GM12878 (cell line): Measurements from ENCODE around the gene CPNE4.

Experiments
- FOXM1 ChIP-seq: IDR thresholded peaks from 2 replicates; pipeline ENCODE4 v1.6.1; 2012; ENCODE audit warnings: low read depth, mild to moderate bottlenecking, inconsistent platforms, low read length, moderate library complexity
- RB1 ChIP-seq: fragments of 450-650 bp; formaldehyde crosslinking; IDR thresholded peaks from 2 replicates; pipeline ENCODE4 v1.6.1; 2017; ENCODE audit warnings: mild to moderate bottlenecking, borderline replicate concordance
- SMC3 ChIP-seq: IDR thresholded peaks from 2 replicates; pipeline ENCODE4 v1.6.1; 2011; ENCODE audit warnings: low read length, improper control_type of control experiment, borderline replicate concordance
- TF ChIP-seq, protein P1 (sequence below): fragments of 450-650 bp; IDR thresholded peaks from 2 replicates; pipeline ENCODE4 v1.6.1; 2016; ENCODE audit warnings: mild to moderate bottlenecking
- TF ChIP-seq, protein P2 (sequence below): IDR thresholded peaks from 2 replicates; pipeline ENCODE4 v1.6.1; 2011; ENCODE audit warnings: low read depth, low read length, improper control_type of control experiment, borderline replicate concordance
- TF ChIP-seq, protein P3 (sequence below), 3 experiments: IDR thresholded peaks in 2 of 3; conservative IDR thresholded peaks in 1 of 3; 2 replicates each; pipeline ENCODE4 v1.5.1; 2011; ENCODE audit warnings: low read depth in 3 of 3, low read length in 3 of 3, mild to moderate bottlenecking in 3 of 3, control low read depth in 2 of 3, moderate library complexity in 2 of 3, inconsistent platforms in 1 of 3, mixed read lengths in 1 of 3; ENCODE audit not compliant: control insufficient read depth in 2 of 3, insufficient read depth in 1 of 3; ENCODE audit errors: extremely low read depth in 1 of 3

DNA sequence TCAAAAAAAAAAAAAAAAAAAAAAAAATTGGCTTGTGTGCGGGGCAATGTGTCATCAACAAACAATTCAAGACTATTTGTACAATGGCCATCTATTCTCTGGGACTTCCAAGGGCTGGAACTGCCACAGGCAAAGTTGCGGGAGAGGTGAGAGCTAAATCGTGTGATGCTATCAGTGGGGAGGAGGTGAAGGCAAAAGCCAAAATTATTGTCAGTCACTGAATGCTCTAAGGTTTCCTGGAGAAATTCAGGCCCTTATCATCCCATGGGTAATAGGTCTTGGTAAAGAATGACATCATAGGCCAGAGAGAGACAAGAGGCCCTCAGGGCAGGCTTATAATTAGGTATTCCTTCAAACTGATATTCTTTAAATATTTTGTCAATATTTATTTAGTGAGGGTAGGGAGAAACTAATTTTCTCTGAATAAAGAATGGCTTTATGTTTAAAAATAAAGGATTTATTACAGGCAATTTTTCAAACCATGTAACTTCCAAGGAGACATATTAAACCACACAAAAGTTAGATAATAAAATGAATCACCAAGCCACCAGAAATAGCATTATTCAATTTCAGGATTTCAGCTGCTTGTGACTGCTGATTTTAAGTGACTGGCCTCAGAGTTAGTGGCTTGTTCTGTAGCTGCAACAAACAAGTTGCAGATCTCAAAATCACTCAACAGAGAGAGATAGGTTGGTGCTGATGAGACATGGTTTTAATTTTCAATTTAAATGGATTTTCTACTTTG is 305.7 kb downstream of the CPNE4 start:
- TF ChIP-seq, protein P1, sequence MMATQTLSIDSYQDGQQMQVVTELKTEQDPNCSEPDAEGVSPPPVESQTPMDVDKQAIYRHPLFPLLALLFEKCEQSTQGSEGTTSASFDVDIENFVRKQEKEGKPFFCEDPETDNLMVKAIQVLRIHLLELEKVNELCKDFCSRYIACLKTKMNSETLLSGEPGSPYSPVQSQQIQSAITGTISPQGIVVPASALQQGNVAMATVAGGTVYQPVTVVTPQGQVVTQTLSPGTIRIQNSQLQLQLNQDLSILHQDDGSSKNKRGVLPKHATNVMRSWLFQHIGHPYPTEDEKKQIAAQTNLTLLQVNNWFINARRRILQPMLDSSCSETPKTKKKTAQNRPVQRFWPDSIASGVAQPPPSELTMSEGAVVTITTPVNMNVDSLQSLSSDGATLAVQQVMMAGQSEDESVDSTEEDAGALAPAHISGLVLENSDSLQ, result no peak
- no peak for TF ChIP-seq SMC3
- TF ChIP-seq RB1, result no peak
- TF ChIP-seq, protein P2, sequence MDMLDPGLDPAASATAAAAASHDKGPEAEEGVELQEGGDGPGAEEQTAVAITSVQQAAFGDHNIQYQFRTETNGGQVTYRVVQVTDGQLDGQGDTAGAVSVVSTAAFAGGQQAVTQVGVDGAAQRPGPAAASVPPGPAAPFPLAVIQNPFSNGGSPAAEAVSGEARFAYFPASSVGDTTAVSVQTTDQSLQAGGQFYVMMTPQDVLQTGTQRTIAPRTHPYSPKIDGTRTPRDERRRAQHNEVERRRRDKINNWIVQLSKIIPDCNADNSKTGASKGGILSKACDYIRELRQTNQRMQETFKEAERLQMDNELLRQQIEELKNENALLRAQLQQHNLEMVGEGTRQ, result no peak
- TF ChIP-seq FOXM1, result no peak
- TF ChIP-seq, protein P3, sequence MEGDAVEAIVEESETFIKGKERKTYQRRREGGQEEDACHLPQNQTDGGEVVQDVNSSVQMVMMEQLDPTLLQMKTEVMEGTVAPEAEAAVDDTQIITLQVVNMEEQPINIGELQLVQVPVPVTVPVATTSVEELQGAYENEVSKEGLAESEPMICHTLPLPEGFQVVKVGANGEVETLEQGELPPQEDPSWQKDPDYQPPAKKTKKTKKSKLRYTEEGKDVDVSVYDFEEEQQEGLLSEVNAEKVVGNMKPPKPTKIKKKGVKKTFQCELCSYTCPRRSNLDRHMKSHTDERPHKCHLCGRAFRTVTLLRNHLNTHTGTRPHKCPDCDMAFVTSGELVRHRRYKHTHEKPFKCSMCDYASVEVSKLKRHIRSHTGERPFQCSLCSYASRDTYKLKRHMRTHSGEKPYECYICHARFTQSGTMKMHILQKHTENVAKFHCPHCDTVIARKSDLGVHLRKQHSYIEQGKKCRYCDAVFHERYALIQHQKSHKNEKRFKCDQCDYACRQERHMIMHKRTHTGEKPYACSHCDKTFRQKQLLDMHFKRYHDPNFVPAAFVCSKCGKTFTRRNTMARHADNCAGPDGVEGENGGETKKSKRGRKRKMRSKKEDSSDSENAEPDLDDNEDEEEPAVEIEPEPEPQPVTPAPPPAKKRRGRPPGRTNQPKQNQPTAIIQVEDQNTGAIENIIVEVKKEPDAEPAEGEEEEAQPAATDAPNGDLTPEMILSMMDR (IDR thresholded peaks at IDR 0.05 in 2 of 3, conservative IDR thresholded peaks at IDR 0.05 in 1 of 3; ENCODE audit: control insufficient read depth in 2 of 3, extremely low read depth in 1 of 3, insufficient read depth in 1 of 3, low read depth in 3 of 3, low read length in 3 of 3), result no peak
